ENCODE data around the gene FBN3. TPM values are rescaled to one million over a fixed set of nuclear protein-coding genes. Genes with fewer than 3 reads are reported as not detected.

FBN3 gene
- total and polyA plus RNA-seq, 2 donors (not counting 1 experiment from before 2014, with no cell fraction given), result not detected

DNA sequence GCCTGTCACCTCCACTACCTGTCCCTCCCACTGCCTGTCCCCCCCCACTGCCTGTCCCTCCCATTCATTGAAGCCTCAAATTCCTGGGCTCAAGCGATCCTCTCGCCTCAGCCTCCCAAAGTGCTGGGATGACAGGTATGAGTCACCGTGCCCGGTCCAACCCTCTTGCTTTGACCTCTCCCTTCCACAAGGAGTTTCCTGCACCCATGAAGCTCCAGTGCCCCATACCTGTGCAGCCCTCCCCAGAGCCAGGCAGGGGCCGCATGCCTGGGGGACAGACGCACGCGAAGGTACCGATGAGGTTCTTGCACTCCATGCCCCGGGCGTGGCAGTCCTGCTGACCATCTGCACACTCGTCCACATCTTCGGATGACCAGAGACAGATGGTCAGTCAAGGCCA lies 62.5 kb downstream of the FBN3 start:
- H3K27me3 Mint-ChIP-seq, result peaks cover 7% of the 10 kb centered on the region
- Histone ChIP-seq H3K9ac (ENCODE audit: low read length) (no peak overlapping the region), H3K27me3 (replicated peaks in 1 of 4; ENCODE audit: control extremely low read depth in 1 of 4, control insufficient read depth in 3 of 4, insufficient read depth in 4 of 4, low read length in 3 of 4) (no peaks in the 10 kb centered on the region), H4K20me1 (ENCODE audit: control insufficient read depth, insufficient read depth, low read length, poor library complexity, severe bottlenecking) (no peaks in the 10 kb centered on the region), H2AFZ (ENCODE audit: insufficient read depth, low read depth, low read length, poor library complexity, severe bottlenecking) (no peak overlapping the region), H3K9me3 (ENCODE audit: control extremely low read depth in 1 of 3, control insufficient read depth in 2 of 3, insufficient read depth in 1 of 3, low read length in 2 of 3) (peaks cover 0 to 27% (median 0%) of the 10 kb centered on the region in 3 donors), H3K4me2 (replicated peaks; ENCODE audit: low read depth, low read length, poor library complexity, severe bottlenecking) (no peak overlapping the region), H3K4me3 (ENCODE audit: control extremely low read depth in 1 of 5, extremely low read depth in 1 of 5, insufficient read depth in 1 of 5, low read depth in 2 of 5, low read length in 4 of 5) (no peak overlapping the region), H3K79me2 (ENCODE audit: control insufficient read depth, insufficient read depth, low read length) (no peaks in the 10 kb centered on the region), H3K27ac (ENCODE audit: low read length in 2 of 2) (no peak overlapping the region), H3K36me3 (replicated peaks in 1 of 2; ENCODE audit: control extremely low read depth in 1 of 2, control insufficient read depth in 1 of 2, extremely low read depth in 1 of 2, insufficient read depth in 2 of 2, low read length in 1 of 2) (no peaks in the 10 kb centered on the region), H3K4me1 (ENCODE audit: control insufficient read depth in 2 of 2, insufficient read depth in 2 of 2, low read length in 2 of 2) (no peaks in the 10 kb centered on the region)
- H3K4me1 Mint-ChIP-seq, result no peaks in the 10 kb centered on the region
- H3K27ac Mint-ChIP-seq, result no peak overlapping the region
- WGBS (ENCODE audit: insufficient coverage), result 96% methylated on average over 13 of the region's 13 CpGs
- no peak for DNase-seq
- H3K9me3 Mint-ChIP-seq (ENCODE audit: insufficient read depth), result no peaks in the 10 kb centered on the region
- no peak overlapping the region for H3K4me3 Mint-ChIP-seq
- TF ChIP-seq EZH2 (IDR thresholded peaks at IDR 0.05; ENCODE audit: borderline replicate concordance, insufficient read depth, low read depth, low read length, poor library complexity, severe bottlenecking) (no peak), CTCF (IDR thresholded peaks at IDR 0.05) (no peak)
- POLR2A ChIA-PET, result no interaction called here
- ATAC-seq (ENCODE audit: low read depth), result no peak
- intact Hi-C loops (cut with micrococcal nuclease), result no loop called here
- CTCF ChIA-PET, result no interaction called here

GRCh38 chr19:8085598-8086408 lies 63.6 kb downstream of the FBN3 start:
- TF ChIP-seq CTCF (IDR thresholded peaks at IDR 0.05) (no peak), EZH2 (IDR thresholded peaks at IDR 0.05; ENCODE audit: borderline replicate concordance, insufficient read depth, low read depth, low read length, poor library complexity, severe bottlenecking) (no peak)
- Histone ChIP-seq H3K9ac (ENCODE audit: low read length) (no peak overlapping the region), H3K27ac (ENCODE audit: low read length in 2 of 2) (no peak overlapping the region), H3K79me2 (ENCODE audit: control insufficient read depth, insufficient read depth, low read length) (no peaks in the 10 kb centered on the region), H3K36me3 (replicated peaks in 1 of 2; ENCODE audit: control extremely low read depth in 1 of 2, control insufficient read depth in 1 of 2, extremely low read depth in 1 of 2, insufficient read depth in 2 of 2, low read length in 1 of 2) (no peaks in the 10 kb centered on the region), H2AFZ (ENCODE audit: insufficient read depth, low read depth, low read length, poor library complexity, severe bottlenecking) (no peak overlapping the region), H3K4me1 (ENCODE audit: control insufficient read depth in 2 of 2, insufficient read depth in 2 of 2, low read length in 2 of 2) (no peaks in the 10 kb centered on the region), H3K27me3 (replicated peaks in 1 of 4; ENCODE audit: control extremely low read depth in 1 of 4, control insufficient read depth in 3 of 4, insufficient read depth in 4 of 4, low read length in 3 of 4) (no peaks in the 10 kb centered on the region), H3K9me3 (ENCODE audit: control extremely low read depth in 1 of 3, control insufficient read depth in 2 of 3, insufficient read depth in 1 of 3, low read length in 2 of 3) (peaks cover 0 to 22% (median 0%) of the 10 kb centered on the region in 3 donors), H4K20me1 (ENCODE audit: control insufficient read depth, insufficient read depth, low read length, poor library complexity, severe bottlenecking) (no peaks in the 10 kb centered on the region), H3K4me3 (ENCODE audit: control extremely low read depth in 1 of 5, extremely low read depth in 1 of 5, insufficient read depth in 1 of 5, low read depth in 2 of 5, low read length in 4 of 5) (no peak overlapping the region), H3K4me2 (replicated peaks; ENCODE audit: low read depth, low read length, poor library complexity, severe bottlenecking) (no peak overlapping the region)
- intact Hi-C loops (cut with micrococcal nuclease), result no loop called here
- H3K4me3 Mint-ChIP-seq, result no peak overlapping the region
- H3K4me1 Mint-ChIP-seq, result no peaks in the 10 kb centered on the region
- whole genome bisulfite sequencing (ENCODE audit: insufficient coverage), result 94% methylated on average over 15 of the region's 20 CpGs
- no peak overlapping the region for H3K27ac Mint-ChIP-seq
- ChIA-PET POLR2A (no interaction called here), CTCF (no interaction called here)
- no peak for ATAC-seq (ENCODE audit: low read depth)
- H3K9me3 Mint-ChIP-seq (ENCODE audit: insufficient read depth), result no peaks in the 10 kb centered on the region
- DNase-seq, result no peak
- peaks cover 7% of the 10 kb centered on the region for H3K27me3 Mint-ChIP-seq

Data from B cell (primary cell).